ENCODE measurements around the gene ICAM2. TPM values are rescaled to one million over a fixed set of nuclear protein-coding genes. Genes with fewer than 3 reads are reported as not detected.

ICAM2 gene
- total RNA-seq, 1 donor from 2014 or later, result not detected

DNA sequence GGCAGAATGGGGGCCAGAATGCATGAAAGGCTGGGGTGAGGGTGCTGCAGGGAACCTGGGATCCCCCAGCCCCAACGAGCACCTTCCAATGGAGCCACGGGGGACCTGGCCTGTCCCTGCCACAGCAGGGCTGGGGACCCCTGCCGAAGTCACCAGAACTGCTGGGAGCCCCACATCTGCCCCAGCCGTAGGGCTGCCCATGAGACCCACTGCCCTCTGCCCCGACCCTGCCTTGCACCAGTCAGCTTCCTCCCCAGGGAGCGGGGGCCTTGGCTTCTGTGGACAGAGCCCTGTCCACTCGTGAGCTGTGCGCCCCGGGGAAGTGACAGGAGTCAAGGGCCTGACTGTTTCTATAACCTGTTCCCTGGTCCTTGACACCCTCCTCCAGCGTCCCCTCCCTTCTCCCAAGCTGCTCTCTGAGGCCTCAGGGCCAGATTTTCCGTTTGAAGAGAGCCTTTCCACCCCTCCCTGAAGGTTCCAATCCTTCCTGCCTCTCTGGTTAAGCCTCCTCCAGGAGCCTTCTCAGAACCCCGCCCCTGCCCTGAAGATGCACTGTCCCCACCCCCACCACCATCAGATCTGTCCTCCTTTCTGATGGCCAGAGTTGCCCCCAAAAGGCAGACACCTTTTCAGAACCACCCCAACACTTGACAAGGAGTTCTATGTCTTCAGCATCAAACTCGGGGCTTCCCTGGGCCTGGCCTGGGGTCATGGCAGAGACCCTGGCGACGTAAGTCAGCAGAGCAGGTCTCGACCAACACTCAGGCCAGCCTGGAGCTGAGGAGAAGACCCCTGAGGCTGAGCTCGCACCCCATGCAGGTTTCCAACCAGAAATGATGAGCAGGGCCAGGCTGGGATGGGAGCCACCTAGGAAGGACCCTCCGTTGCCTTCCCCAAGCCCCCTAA lies 33.0 kb downstream of the ICAM2 start:
- H3K36me3 Mint-ChIP-seq (ENCODE audit: unreplicated experiment), result peaks cover 5% of the 10 kb centered on the region
- H3K4me3 Mint-ChIP-seq (ENCODE audit: unreplicated experiment), result no peak overlapping the region
- H3K9me3 Mint-ChIP-seq (ENCODE audit: unreplicated experiment), result peaks cover 12% of the 10 kb centered on the region
- TF ChIP-seq, protein P1, sequence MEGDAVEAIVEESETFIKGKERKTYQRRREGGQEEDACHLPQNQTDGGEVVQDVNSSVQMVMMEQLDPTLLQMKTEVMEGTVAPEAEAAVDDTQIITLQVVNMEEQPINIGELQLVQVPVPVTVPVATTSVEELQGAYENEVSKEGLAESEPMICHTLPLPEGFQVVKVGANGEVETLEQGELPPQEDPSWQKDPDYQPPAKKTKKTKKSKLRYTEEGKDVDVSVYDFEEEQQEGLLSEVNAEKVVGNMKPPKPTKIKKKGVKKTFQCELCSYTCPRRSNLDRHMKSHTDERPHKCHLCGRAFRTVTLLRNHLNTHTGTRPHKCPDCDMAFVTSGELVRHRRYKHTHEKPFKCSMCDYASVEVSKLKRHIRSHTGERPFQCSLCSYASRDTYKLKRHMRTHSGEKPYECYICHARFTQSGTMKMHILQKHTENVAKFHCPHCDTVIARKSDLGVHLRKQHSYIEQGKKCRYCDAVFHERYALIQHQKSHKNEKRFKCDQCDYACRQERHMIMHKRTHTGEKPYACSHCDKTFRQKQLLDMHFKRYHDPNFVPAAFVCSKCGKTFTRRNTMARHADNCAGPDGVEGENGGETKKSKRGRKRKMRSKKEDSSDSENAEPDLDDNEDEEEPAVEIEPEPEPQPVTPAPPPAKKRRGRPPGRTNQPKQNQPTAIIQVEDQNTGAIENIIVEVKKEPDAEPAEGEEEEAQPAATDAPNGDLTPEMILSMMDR (IDR thresholded peaks at IDR 0.05; ENCODE audit: partially characterized antibody, unreplicated experiment), result no peak
- DNase-seq, result no peak
- peaks cover 11% of the 10 kb centered on the region for H3K27me3 Mint-ChIP-seq (ENCODE audit: unreplicated experiment)
- H3K27ac Mint-ChIP-seq (ENCODE audit: unreplicated experiment), result no peak overlapping the region
- peaks cover 14% of the 10 kb centered on the region for H3K4me1 Mint-ChIP-seq (ENCODE audit: low read depth, unreplicated experiment)

DNA sequence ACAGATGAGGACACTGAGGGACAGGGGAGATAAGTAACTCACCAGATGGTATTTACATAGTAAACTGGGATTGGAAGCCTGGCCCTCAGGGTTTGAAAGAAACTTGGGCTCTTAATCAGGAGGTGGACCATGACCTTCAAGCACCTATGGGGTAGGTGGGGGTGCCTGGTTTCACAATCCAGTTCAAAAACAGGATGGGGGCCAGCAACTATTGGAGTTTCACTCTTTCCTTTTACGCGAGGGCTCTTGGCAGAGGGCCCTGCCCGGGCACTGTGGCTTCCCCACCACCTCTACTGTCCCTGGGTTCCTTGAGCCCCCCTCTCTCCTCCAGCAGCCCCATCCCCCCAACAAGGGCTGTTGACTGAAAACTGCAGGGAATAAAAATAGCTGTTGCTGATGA lies 33.6 kb downstream of the ICAM2 start:
- H3K36me3 Mint-ChIP-seq (ENCODE audit: unreplicated experiment), result peaks cover 9% of the 10 kb centered on the region
- H3K4me1 Mint-ChIP-seq (ENCODE audit: low read depth, unreplicated experiment), result peaks cover 12% of the 10 kb centered on the region
- DNase-seq, result no peak
- H3K27ac Mint-ChIP-seq (ENCODE audit: unreplicated experiment), result no peak overlapping the region
- H3K9me3 Mint-ChIP-seq (ENCODE audit: unreplicated experiment), result peaks cover 12% of the 10 kb centered on the region
- H3K4me3 Mint-ChIP-seq (ENCODE audit: unreplicated experiment), result no peak overlapping the region
- peaks cover 6% of the 10 kb centered on the region for H3K27me3 Mint-ChIP-seq (ENCODE audit: unreplicated experiment)
- TF ChIP-seq, protein P1 (IDR thresholded peaks at IDR 0.05; ENCODE audit: partially characterized antibody, unreplicated experiment), result no peak

- H3K27ac Mint-ChIP-seq (ENCODE audit: unreplicated experiment), result no peak overlapping the region
- H3K9me3 Mint-ChIP-seq (ENCODE audit: unreplicated experiment), result peaks cover 12% of the 10 kb centered on the region
- H3K4me3 Mint-ChIP-seq (ENCODE audit: unreplicated experiment), result no peak overlapping the region
- H3K27me3 Mint-ChIP-seq (ENCODE audit: unreplicated experiment), result peaks cover 6% of the 10 kb centered on the region
- TF ChIP-seq, protein P1 (IDR thresholded peaks at IDR 0.05; ENCODE audit: partially characterized antibody, unreplicated experiment), result no peak
- peaks cover 6% of the 10 kb centered on the region for H3K4me1 Mint-ChIP-seq (ENCODE audit: low read depth, unreplicated experiment)
- H3K36me3 Mint-ChIP-seq (ENCODE audit: unreplicated experiment), result peaks cover 9% of the 10 kb centered on the region
- DNase-seq, result no peak
Measured at GRCh38 chr17:63985387-63986140, 34.9 kb downstream of the ICAM2 start.

- TF ChIP-seq, protein P1 (IDR thresholded peaks at IDR 0.05; ENCODE audit: partially characterized antibody, unreplicated experiment), result no peak
- H3K4me1 Mint-ChIP-seq (ENCODE audit: low read depth, unreplicated experiment), result peaks cover 2% of the 10 kb centered on the region
- H3K4me3 Mint-ChIP-seq (ENCODE audit: unreplicated experiment), result no peak overlapping the region
- H3K36me3 Mint-ChIP-seq (ENCODE audit: unreplicated experiment), result peaks cover 9% of the 10 kb centered on the region
- no peak overlapping the region for H3K27ac Mint-ChIP-seq (ENCODE audit: unreplicated experiment)
- peaks cover 11% of the 10 kb centered on the region for H3K9me3 Mint-ChIP-seq (ENCODE audit: unreplicated experiment)
- peaks cover 5% of the 10 kb centered on the region for H3K27me3 Mint-ChIP-seq (ENCODE audit: unreplicated experiment)
- DNase-seq, result no peak
Measured at GRCh38 chr17:63984651-63985386, 35.6 kb downstream of the ICAM2 start.
